Lower leg skin (tissue), 3 donors: ENCODE measurements around the gene RCAN1.

Experiments used
- POLR2A ChIP-seq, 2 donors: fragments of 450-650 bp; IDR thresholded peaks; one replicate each; pipeline ENCODE4 v1.6.1; 2016 to 2017; ENCODE audit warnings: antibody characterized with exemption in 2 of 2, mild to moderate bottlenecking in 1 of 2, moderate library complexity in 1 of 2
- TF ChIP-seq, protein P1 (sequence below), 3 donors: fragments of 450-650 bp; IDR thresholded peaks; one replicate each; pipeline ENCODE4 v1.5.1; 2016; ENCODE audit warnings: antibody characterized with exemption in 3 of 3, mild to moderate bottlenecking in 3 of 3, moderate library complexity in 2 of 3

- TF ChIP-seq, protein P1, sequence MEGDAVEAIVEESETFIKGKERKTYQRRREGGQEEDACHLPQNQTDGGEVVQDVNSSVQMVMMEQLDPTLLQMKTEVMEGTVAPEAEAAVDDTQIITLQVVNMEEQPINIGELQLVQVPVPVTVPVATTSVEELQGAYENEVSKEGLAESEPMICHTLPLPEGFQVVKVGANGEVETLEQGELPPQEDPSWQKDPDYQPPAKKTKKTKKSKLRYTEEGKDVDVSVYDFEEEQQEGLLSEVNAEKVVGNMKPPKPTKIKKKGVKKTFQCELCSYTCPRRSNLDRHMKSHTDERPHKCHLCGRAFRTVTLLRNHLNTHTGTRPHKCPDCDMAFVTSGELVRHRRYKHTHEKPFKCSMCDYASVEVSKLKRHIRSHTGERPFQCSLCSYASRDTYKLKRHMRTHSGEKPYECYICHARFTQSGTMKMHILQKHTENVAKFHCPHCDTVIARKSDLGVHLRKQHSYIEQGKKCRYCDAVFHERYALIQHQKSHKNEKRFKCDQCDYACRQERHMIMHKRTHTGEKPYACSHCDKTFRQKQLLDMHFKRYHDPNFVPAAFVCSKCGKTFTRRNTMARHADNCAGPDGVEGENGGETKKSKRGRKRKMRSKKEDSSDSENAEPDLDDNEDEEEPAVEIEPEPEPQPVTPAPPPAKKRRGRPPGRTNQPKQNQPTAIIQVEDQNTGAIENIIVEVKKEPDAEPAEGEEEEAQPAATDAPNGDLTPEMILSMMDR (IDR thresholded peaks at IDR 0.05), result no peak
- no peak for TF ChIP-seq POLR2A (IDR thresholded peaks at IDR 0.05)
These were observed 2.9 kb downstream of the RCAN1 start for GRCh38 chr21:34612056-34612455.
